GM19035 (cell line): Measurements from ENCODE around the gene SMARCD2.
"Not testable (repeated sequence)": the region's sequence is repeated elsewhere in the genome, so short reads cannot be mapped to it uniquely, and the experiment has no call there.

ENCODE experiments used
- ATAC-seq: cut with Tn5 transposase; IDR thresholded peaks from one replicate; pipeline ENCODE4 v1.9.1; 2021; ENCODE audit not compliant: unreplicated experiment

The SMARCD2 gene

DNA sequence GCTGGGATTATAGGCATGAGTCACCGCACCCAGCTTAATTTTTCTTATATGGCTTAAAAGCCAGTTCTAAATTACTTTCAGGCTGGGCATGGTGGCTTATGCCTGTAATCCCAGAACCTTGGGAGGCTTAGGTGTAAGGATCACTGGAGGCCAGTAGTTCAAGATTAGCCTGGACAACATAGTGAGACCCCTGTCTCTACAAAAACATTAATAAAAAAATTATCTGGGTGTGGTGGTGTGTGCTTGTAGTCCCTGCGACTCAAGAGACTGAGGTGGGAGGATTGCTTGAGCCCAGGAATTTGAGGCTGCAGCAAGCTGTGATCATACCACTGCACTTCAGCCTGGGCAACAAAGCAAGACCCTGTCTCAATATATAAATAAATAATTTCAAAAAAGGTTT lies 10.8 kb upstream of the SMARCD2 start:
- no peak for ATAC-seq

DNA sequence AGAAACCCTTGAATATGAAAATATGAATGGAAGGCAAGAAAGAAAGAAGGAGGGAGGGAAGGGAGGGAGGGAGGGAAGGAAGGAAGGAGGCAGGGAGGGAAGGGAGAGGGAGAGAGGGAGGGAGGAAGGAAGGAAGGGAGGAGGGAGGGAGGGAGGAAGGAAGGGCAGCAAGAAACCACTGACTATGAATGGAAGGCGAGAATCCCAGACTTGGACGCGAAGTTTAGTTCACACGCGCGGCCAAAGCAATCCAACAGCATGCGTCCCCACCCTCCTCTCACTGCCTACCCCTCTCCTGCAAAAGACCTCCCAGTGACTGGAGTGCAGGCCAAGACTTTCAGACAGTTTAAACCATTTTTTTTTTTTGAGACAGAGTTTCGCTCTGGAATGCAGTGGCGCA lies 7.9 kb upstream of the SMARCD2 start:
- ATAC-seq = no peak

DNA sequence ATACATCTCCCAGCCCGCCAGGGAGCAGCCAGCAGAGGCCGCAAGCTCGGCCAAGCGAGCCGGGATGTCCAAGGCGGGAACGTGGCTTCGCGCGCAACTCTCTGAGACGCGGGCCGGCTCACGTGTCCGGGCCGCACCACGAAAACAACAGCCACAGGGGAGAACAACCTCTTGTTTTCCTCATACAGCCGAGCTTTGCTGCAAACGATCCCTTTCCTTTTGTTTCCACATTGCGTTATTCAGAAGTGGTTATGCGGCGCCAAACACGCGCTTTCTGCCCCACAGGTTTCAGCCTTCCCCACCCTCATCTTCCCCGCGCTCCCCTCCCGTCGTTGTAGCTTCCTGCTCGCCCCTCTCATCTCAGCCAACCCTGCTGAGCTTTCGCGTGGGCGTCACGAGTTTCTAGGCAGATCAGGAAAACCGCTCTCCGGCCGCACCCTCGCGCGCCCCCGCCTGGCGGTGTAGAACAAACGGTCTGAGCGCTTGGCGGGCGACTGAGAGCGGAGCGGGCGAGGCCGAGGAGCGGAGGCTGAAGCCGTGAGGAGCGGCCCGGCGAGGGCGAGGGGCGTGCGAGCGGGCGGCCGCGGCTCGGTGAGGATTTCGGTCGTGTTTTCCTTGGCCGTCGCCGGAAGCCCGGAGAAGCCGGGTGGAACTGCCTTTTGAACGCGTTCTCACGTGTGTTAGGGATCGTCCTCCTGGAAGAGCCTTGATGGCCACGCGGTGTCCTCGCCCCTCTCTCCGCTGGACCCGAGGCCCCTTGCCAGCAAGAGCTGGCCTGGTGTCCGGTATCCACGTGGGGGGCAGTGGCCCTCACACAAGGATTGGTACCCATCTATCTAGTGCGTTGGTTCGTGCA lies 6.6 kb upstream of the SMARCD2 start:
- ATAC-seq = peak; percentile 82

DNA sequence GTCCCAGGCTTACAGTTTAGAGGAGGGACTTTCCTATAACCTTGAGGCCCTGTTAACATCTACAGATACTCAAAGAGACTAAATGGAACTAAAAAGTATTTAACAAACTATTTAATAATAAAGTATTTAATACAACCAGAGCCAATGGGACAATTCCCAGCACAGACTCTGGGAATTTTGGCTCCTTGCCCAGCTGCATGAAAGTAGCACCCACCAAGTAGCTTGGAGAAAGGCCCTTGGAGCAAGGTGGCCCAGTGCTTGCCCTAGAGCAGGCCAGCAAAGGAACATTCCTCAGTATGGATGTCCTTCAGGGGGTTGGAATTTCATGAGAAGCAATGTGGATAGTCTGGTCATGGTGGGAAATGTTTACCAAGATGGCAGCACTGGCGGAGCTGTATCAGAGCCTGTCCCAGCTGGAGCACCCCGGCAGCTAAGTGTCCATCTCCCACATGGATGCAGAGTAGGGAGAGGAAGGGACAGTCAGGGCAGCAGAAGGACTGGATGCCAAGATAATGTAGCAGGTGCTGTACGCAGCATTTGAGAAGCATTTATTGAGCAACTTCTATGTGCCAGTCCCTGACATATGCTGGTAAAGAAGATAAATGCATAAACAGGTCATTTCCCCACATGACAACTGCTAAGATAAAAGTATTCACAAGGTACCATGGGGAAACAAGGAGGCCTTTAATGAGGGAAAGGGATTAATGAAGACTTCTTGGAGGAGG lies 5.2 kb upstream of the SMARCD2 start:
- no peak for ATAC-seq

DNA sequence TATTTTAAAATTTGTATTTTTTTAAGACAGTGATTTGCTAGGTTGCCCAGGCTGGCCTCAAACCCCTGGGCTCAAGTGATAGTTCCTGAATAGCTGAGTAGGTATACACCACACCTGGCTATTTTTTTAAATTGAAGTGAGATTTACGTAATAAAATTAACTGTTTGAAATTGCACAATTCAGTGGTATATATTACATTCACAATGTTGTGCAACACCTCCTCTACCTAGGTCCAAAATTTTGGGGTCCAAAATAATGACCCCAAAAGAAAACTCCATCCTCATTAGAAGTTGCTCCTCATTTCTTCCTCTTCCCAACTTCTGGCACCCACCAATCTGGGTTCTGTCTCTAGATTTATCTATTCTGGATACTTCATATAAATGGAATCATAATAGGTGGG lies 3.0 kb upstream of the SMARCD2 start:
- no peak for ATAC-seq

DNA sequence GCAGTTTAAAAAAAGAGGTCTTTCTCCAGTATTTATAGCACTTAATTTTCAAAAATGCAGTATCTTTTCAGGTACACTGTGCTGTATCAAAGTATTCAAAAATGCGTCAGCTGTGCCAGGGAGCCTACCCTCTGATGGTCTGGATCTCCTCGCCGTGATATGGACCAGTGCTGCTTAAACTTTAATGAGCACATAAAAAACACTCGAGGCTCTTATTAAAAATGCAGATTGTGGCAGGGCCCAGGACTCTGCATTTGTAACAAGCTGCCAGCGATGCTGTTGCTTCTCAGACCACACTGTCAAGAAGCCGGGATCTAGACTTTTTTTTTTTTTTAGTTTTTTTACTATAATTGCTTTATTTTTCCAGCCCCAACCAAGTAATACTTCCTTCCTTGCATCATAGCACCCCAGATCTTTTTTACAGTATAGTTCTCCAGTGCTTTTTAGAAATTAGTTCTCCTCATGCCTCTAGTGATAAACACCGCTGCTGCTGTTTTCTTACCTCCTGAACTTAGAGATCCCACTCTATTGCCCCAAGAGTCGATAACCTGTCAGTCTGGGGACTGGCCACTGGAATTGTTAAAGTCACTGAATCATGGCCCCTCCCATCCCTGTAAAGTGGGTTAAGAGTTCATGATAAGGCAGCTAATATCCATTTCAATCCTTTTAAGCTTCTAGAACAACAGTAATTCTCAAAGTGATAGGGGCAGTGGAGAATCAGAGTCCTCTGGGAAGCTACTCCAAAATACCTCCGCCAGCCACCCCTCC lies 1.6 kb upstream of the SMARCD2 start:
- ATAC-seq = no peak

DNA sequence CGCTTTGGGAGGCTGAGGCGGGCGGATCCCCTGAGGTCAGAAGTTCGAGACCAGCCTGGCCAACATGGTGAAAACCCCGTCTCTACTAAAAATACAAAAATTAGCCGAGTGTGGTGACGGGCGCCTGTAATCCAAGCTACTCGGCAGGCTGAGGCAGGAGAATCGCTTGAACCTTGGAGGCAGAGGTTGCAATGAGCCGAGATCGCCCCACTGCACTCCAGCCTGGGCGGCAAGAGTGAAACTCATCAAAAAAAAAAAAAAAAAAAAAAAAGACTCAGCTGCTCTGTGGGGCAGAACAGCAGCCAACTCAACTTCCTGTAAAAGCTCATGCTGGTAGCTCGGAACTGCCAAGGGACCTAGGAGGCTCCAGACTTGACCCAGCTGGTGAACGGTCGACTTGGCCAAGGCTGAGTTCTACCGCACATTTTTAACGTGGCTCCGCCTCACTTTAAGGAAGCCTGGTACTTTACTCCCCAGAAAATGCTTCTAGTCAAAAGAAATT lies 953 bp upstream of the SMARCD2 start:
- ATAC-seq = not testable (repeated sequence)

DNA sequence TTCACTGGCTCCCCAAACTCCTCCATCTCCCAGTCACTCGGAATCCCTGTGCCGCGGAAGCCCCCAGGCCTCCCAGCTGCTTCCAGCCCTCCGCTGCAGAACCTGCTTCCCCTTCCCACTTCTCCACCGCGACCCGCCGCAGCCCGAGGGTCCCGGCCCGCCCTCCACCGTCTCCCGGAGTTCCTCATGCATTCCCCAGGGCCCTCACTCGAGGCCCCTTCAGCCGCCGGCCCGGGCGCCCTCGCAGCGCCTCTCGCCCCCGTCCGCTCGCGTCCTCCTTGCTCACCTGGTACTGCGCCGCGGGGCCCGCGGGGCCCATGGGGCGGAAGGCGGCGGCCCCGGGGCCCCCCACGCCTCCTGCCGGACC lies 329 bp downstream of the SMARCD2 start:
- peak; percentile 29 for ATAC-seq

DNA sequence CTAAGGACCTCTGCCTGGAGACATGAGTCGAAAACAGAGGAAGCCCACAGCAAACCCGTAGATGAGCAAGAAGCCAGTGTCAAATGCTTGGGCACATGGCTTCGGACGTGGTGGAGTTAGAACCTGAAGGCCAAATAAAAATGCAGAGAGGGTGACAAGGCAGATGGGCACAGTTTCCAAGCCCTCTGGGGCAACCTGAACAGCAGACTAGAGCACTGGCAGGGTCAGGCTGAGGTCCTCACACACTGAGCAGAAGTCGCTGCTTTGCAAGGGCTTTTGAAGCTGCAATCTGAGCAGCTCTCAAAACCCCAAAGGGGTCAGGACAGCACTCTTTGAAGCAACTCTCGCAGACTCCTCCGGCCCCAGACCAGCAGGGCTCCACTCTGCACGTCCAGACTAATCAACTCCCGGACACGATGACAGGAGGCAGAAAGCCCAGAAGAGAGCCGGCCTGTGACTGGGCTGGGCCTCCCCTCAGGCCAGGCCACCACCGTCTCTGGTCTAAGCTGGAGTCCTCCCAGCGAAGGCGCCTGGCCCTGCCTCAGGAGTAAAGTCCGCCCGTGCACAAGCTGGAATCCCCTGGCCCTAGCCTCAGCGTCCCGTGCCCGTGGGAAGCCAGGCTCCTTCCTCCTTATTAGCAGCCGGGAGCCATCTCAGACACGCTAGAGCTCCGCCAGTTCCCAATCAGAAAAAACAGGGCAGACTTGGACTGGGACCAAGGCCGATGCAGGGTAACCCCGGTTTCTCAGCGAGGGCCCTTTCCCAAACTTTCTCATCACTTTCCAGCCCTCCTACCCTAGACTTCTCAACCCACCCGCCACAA lies 924 bp downstream of the SMARCD2 start:
- ATAC-seq = no peak

DNA sequence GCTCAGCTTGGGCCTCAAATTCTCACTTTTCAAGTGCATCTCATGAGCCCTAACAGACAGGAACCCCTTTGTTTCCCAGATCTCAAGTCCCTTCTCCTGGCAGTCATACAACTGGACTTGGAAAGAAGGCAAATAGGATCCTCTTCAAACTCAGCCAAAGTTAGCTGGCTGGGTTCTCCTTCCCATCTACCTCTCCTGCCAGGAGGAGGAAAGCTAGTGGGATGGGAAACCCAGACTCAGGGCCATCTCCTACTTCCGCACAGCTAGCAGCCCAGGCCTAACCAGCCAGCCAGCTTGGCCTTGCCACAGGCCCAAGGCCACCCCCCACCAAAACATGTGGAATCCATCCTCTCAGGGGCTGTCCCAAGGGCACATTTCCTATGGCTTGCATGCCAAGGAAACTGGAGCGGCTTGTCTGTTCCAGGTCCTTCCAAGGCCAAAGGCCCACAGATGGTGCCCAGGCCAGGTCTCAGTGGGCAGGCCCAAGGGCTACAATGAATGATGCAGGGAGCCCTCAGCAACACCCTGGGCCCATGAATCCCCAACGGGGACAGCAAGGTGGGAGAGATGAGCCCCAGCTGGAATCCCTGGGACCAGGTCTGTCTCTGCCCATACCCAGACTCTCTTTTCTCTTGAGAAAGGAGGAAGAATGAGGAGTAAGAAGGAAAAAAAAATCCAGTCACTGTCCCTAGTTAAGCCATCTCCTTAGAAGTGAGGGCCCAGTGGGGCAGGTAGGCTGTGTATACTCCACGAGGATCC lies 1.7 kb downstream of the SMARCD2 start:
- no peak for ATAC-seq

DNA sequence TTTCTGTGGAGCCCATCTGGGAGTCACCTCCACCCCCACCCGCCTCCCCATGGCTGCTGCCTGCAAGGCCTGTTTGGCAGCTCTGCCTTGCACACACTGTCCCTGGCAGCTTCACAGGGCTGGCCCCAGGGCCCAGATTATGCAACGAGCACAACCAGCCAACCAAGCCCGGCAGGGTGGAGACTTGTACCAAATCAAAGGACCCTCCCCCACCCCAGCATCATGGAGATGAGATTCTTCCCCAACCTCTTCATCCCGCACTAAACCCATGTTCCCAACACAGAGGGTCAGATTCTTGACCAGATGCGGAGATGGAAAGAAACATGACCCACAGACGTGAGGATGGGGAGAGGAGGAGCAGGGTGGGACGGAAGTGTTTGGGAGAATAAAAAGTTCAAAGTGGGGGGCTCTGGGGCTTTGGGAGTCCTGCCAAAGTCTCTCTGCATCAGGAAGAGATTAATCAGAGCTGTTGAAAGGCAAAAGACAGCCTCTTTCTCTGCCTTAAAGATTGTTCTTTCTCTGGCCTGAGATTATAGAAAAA lies 3.8 kb downstream of the SMARCD2 start:
- no peak for ATAC-seq

DNA sequence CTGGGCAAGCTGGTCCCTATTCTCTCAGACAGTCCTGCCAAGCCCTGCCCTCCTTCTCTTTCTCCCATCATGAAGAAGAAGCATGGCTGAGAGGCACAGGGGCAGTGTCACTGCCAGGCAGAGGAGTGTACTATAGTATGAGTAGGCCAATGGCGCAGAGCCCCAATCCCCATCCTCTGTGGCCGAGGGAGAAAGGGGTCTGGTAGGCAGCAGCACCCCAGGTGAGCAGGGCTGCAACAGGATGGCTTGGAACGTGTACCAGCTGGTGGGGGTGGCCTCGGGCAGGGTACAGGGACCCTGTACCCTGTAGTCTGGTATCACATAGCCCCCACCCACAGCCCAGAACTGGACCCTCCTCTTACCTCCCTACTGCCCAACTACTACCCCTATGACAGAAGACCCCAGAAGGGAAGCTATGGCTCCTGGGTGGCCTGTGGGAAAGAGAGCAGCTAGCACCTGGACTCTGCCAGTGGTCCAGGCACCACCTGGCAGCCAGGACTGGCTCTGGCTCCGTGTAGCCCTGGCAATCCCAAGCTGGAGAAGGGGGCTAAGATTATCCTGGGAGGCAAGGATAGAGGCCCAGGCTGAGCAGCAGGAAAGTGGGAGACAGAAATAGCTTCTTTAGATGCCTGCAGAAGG lies 4.4 kb downstream of the SMARCD2 start:
- ATAC-seq = no peak

DNA sequence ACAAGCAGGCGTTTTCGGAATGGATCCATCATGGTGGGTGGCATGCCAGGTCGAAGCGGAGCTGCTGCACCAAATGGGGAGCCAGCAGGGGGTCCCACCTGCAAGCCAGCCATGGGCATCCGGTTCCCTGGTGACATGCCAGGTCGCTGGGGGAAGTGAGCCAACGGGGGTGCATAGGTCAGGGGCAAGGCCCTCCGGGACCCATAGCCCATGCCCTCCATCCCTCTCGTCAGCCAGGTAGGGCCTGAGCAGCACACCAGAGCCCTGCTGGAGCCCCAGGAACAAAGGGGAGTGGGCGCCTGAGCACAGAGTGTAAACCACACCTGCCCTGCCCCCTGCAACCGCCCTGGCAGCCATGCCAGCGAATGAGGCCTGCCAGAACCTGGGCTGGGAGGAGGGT lies 5.0 kb downstream of the SMARCD2 start:
- no peak for ATAC-seq

DNA sequence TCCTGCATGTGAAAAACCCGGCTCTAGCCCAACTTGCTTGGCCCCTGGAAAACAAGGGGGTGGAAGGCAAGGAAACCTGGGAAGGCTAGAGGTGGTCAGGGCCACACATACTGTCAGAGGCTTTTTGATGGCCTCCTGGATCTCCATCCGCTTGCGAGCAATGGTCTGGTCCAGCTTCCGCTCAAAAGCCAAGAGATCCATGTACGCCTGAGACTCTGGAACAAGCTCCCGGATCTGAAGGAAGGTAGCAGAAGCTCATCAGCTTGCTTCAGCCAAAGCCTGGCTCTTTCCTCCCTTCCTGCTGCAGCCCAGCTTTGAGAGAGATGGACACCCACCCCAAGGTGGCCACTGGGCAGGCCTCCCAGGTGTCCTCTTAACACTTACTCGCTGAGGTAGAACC lies 5.7 kb downstream of the SMARCD2 start:
- no peak for ATAC-seq

DNA sequence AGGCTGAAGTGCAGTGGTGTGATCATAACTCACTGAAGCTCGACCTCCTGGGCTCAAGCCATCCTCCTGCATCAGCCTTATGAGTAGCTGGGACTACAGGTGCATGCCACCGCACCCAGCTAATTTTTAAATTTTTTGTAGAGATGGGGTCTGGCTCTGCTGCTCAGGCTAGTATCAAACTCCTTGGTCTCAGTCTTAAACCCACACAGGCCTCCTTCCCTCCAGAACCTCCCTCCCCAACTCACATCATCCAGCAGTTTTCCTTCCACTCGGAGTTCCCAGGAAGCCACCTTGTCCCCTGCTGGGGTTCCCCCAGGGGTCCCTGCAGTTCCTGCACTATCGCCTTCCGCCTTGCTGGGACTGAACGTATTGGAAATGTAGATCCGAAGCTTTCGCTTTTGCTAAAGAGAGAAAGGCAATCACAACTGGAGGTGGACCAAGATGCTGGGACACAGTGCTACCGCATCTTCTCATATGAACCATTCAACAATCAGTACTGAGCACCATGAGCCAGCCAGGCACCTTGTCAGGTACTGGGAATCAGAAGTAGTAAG lies 7.2 kb downstream of the SMARCD2 start:
- no peak for ATAC-seq

DNA sequence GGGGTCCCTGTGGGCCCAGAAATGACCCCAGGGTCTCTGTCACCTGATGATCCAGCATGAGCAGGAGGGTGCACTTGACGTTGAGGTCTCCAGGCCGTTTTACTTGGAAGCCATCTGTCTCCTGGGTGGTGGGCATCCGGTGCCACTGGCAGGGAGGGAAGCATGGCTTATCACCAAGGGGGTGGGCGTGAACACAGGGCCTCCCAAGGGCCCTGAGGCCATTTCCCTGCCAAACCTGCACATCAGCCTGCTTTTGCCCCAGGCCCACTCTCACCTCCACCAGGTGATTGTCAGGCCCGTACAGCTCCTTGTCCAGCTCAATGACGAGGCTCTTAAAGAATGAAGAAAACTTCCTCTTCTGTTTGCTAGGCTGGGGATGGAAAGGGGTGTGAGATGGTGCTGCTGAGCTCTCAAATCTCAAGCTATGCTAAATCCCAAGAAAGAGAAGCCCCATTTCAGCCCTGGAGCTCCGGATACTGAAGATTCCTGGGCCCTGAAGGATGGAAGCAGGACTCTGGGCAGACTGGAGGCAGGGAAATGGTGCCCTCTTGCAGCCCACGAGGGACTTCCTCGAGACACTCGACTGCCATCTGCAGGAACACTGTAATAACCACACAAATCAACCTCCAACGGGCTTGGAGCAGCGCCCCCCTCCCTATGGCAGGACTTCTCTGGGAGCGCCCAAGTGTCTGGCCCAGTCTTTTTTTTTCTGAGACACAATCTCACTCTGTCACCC lies 7.9 kb downstream of the SMARCD2 start:
- ATAC-seq = peak; percentile 52

DNA sequence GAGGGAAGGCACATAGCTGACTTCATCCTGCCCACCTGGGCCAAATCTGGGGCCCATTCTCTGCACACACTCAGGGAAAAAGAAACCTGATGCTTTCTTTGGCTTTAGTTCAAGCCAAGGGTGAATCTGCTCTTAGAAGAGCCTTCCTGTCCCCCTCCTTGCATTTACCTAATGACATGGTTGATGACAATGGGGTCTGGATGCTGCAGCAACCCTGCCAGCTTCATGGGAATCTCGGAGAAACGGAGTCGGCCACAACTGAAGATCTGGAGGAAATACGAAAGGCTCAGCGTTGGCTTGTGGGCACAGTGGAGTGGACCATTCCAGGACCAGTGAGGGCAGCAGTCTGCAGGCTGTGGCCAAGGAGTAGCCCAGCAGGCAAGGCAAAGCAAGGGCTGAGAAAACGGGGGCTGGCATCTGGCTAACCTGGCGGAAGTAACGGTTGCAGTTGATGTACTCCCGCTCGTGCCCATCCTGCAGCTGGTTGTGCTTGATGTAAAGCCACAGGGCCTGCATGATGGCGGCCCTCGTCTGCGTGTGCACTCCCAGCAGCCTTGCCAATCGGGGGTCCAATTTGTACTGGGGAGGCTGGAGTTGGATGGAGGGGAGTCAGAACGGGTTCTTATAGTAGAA lies 8.6 kb downstream of the SMARCD2 start:
- ATAC-seq = no peak
